ENCODE data around the gene DDX10.

- no peak for TF ChIP-seq CTCF (conservative IDR thresholded peaks at IDR 0.05)
- no peak for TF ChIP-seq ZFX (IDR thresholded peaks at IDR 0.05)
These were observed 20.9 kb upstream of the DDX10 start for GRCh38 chr11:108643974-108644373.
